ENCODE measurements around the gene VPS9D1. TPM values are rescaled to one million over a fixed set of nuclear protein-coding genes. Genes with fewer than 3 reads are reported as not detected.

VPS9D1 gene
- 3.0 to 6.0 TPM (median 4.8 TPM) in 5 replicates for total RNA-seq (2022; extraction: Qiagen RNA extraction)

GRCh38 chr16:89720813-89721545 lies at the start of gene VPS9D1, which contains the start of gene ZNF276:
TSS of gene VPS9D1 (minus strand) at chr16:89720898. CDS start at chr16:89720861, 37 bp downstream.
TSS of gene ZNF276 (plus strand) at chr16:89721537. CDS start at chr16:89721641, 104 bp downstream.

GRCh38 chr16:89701425-89702406 lies 19.0 kb downstream of the VPS9D1 start, which contains the start of gene SPATA2L:
TSS of gene SPATA2L (minus strand) at chr16:89701705. CDS start at chr16:89701232, 473 bp downstream.

GRCh38 chr16:89686520-89687091 lies 34.1 kb downstream of the VPS9D1 start, which contains the start of gene CDK10:
TSS of gene CDK10 (plus strand) at chr16:89686689. CDS start at chr16:89686711, 22 bp downstream.

GRCh38 chr16:89657442-89658220 lies 63.1 kb downstream of the VPS9D1 start, which contains the start of the genes CHMP1A and SPATA33:
TSS of gene CHMP1A (minus strand) at chr16:89657708. CDS start at chr16:89657588, 120 bp downstream.
TSS of gene SPATA33 (plus strand) at chr16:89657836. CDS start at chr16:89657912, 76 bp downstream.

Other genes with a start within 250 kb of the VPS9D1 start
- 76.2 to 100 TPM (median 98.7 TPM) in 5 replicates for gene ANKRD11, start 230.3 kb downstream of the VPS9D1 start, total RNA-seq (2022; extraction: Qiagen RNA extraction)
- gene SPG7, start 212.5 kb downstream of the VPS9D1 start, total RNA-seq (2022; extraction: Qiagen RNA extraction), result 85.8 to 96.5 TPM (median 94.3 TPM) in 5 replicates
- 3,219 to 4,374 TPM (median 4,292 TPM) in 5 replicates for gene RPL13, start 160.2 kb downstream of the VPS9D1 start, total RNA-seq (2022; extraction: Qiagen RNA extraction)
- gene CPNE7, start 145.1 kb downstream of the VPS9D1 start, total RNA-seq (2022; extraction: Qiagen RNA extraction), result 48.7 to 75.7 TPM (median 70.3 TPM) in 5 replicates
- 0.78 to 1.2 TPM (median 0.83 TPM) in 5 replicates for gene DPEP1, start 107.3 kb downstream of the VPS9D1 start, total RNA-seq (2022; extraction: Qiagen RNA extraction)
- gene CHMP1A, start 63.2 kb downstream of the VPS9D1 start, total RNA-seq (2022; extraction: Qiagen RNA extraction), result 96.9 to 102 TPM (median 97.9 TPM) in 5 replicates
- gene SPATA33, start 63.1 kb downstream of the VPS9D1 start, total RNA-seq (2022; extraction: Qiagen RNA extraction), result 13.7 to 16.9 TPM (median 16.9 TPM) in 5 replicates
- 33.1 to 62.2 TPM (median 50.3 TPM) in 5 replicates for gene CDK10, start 34.2 kb downstream of the VPS9D1 start, total RNA-seq (2022; extraction: Qiagen RNA extraction)
- 9.1 to 13.6 TPM (median 12.2 TPM) in 5 replicates for gene SPATA2L, start 19.2 kb downstream of the VPS9D1 start, total RNA-seq (2022; extraction: Qiagen RNA extraction)
- 15.6 to 19.6 TPM (median 19.0 TPM) in 5 replicates for gene ZNF276, start 639 bp upstream of the VPS9D1 start, total RNA-seq (2022; extraction: Qiagen RNA extraction)
- 26.0 to 42.0 TPM (median 33.3 TPM) in 5 replicates for gene FANCA, start 95.7 kb upstream of the VPS9D1 start, total RNA-seq (2022; extraction: Qiagen RNA extraction)
- 5.9 to 8.8 TPM (median 8.1 TPM) in 5 replicates for gene SPIRE2, start 107.6 kb upstream of the VPS9D1 start, total RNA-seq (2022; extraction: Qiagen RNA extraction)
- gene TCF25, start 152.7 kb upstream of the VPS9D1 start, total RNA-seq (2022; extraction: Qiagen RNA extraction), result 67.2 to 86.3 TPM (median 80.9 TPM) in 5 replicates
- gene MC1R, start 198.0 kb upstream of the VPS9D1 start, total RNA-seq (2022; extraction: Qiagen RNA extraction), result 5.2 to 8.1 TPM (median 7.6 TPM) in 5 replicates
- gene TUBB3, start 202.4 kb upstream of the VPS9D1 start, total RNA-seq (2022; extraction: Qiagen RNA extraction), result 188 to 260 TPM (median 243 TPM) in 5 replicates
- gene DEF8, start 227.9 kb upstream of the VPS9D1 start, total RNA-seq (2022; extraction: Qiagen RNA extraction), result 92.8 to 117 TPM (median 115 TPM) in 5 replicates

All from A549 treated with CORT108297 at 1 μM for 4 hours (cell line).